GM12875 (cell line): Measurements from ENCODE around the gene ZMIZ1.

ENCODE experiments used
- H3K4me3 ChIP-seq: one replicate; pipeline ENCODE4 v1.5.1; 2011; ENCODE audit warnings: low read depth, low read length, control low read depth
- TF ChIP-seq, protein P1 (sequence below): IDR thresholded peaks from 2 replicates; pipeline ENCODE4 v1.5.1; 2011; ENCODE audit warnings: low read depth, mild to moderate bottlenecking, control low read depth, inconsistent platforms, low read length, moderate library complexity, borderline replicate concordance; ENCODE audit not compliant: insufficient read depth

ZMIZ1 gene

GRCh38 chr10:79303631-79304478 is 235.1 kb downstream of the ZMIZ1 start:
- no peak overlapping the region for H3K4me3 ChIP-seq
- TF ChIP-seq, protein P1, sequence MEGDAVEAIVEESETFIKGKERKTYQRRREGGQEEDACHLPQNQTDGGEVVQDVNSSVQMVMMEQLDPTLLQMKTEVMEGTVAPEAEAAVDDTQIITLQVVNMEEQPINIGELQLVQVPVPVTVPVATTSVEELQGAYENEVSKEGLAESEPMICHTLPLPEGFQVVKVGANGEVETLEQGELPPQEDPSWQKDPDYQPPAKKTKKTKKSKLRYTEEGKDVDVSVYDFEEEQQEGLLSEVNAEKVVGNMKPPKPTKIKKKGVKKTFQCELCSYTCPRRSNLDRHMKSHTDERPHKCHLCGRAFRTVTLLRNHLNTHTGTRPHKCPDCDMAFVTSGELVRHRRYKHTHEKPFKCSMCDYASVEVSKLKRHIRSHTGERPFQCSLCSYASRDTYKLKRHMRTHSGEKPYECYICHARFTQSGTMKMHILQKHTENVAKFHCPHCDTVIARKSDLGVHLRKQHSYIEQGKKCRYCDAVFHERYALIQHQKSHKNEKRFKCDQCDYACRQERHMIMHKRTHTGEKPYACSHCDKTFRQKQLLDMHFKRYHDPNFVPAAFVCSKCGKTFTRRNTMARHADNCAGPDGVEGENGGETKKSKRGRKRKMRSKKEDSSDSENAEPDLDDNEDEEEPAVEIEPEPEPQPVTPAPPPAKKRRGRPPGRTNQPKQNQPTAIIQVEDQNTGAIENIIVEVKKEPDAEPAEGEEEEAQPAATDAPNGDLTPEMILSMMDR = no peak

DNA sequence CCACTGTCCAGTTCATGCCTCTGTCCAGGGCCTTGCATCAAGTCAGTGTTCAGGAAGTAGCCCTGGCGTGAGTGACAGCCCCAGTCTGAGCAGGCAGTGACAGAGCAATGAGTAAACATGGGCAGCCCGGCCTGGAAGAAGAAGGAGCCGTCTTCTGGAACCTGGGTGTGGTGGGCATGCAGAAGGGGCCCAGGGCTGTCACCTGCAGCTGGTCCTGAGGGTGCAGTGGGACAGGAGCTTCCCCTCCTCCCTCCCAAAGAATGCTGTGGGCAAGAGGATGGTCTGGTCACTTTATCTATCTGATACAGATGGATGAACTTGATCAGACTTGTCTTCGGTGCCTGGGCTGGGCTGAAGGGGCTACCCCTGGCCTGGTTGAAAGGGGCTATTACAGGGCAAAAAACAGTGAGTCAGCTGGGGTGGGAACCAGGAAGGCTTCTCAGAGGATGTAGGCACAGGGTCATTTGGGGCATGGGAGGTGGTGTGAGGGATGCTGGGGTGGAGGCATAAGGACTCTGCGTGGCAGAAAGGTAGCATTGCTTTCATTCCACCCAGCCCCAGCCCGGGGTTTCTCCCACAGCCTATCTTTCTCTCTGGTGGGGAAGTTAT is 235.8 kb downstream of the ZMIZ1 start:
- H3K4me3 ChIP-seq = no peak overlapping the region
- TF ChIP-seq, protein P1 = no peak

- TF ChIP-seq, protein P1 = no peak
- H3K4me3 ChIP-seq = no peak overlapping the region
Measured at GRCh38 chr10:79305515-79305914, 236.7 kb downstream of the ZMIZ1 start.

GRCh38 chr10:79305988-79306387 is 237.2 kb downstream of the ZMIZ1 start:
- TF ChIP-seq, protein P1 = no peak
- H3K4me3 ChIP-seq = no peak overlapping the region

DNA sequence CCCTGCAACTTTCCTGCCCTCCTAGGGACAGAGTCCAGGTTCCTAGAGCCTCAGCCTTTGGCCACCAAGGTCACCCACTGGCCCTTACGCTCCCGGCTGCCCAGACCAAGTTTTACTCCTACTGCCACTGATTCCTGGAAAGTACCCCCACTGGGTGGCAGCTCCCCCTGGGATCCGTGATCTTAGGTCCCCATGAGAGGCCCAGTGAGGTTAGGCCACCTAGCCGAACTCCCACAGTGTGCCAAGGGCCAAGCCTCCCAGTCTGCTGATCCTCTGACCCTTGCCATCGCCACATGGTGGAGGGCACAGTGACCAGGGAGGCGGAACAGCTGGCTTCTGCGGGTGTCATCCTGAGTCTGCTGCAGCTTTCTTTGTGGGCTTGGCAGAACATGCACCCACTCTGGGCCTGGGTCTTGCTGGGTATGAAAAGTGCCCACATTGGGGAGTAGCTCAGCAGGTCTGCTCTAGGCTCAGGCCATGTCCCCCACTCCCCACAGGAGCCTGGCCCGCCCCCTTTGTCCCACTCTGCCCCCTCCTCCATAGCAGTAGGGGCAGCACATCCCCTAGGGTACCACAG is 238.0 kb downstream of the ZMIZ1 start:
- TF ChIP-seq, protein P1 = no peak
- H3K4me3 ChIP-seq = no peak overlapping the region

DNA sequence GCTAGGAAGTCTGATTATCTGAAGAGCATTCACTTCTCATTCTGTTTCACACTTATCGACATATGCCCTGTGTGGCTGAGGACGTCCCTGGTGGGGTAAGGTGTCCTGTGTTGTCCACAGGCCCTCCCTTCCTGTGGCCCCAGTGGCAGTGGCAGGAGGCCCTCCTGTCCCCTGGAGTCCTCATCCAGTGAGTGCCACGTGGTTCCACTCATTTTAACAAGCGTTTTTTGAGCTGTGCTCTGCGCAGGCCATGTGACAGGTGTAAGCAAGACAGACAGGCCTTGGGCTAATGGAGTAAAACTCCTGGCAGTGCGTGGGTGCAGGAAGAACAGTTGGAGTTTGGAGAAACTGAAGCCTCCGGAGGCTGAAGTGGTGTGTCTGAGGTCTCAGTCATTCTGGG is 239.2 kb downstream of the ZMIZ1 start:
- TF ChIP-seq, protein P1 = no peak
- no peak overlapping the region for H3K4me3 ChIP-seq
